ENCODE data around the gene PRMT2.

Gene PRMT2

GRCh38 chr21:46624050-46624449, 11.4 kb upstream of the PRMT2 start:
- Histone ChIP-seq H3F3A (ENCODE audit: insufficient read depth) (no peaks in the 10 kb centered on the region), H3K36me3 (ENCODE audit: low read length) (no peaks in the 10 kb centered on the region), H3K27ac (ENCODE audit: low read depth, low read length) (no peak overlapping the region), H3K27me3 (ENCODE audit: low read length) (no peaks in the 10 kb centered on the region), H3K4me3 (ENCODE audit: insufficient read depth, low read length, poor library complexity, severe bottlenecking) (no peak overlapping the region), H4K20me1 (ENCODE audit: low read depth, low read length) (no peaks in the 10 kb centered on the region), H3K9me3 (ENCODE audit: insufficient read depth, low read length) (peaks cover 12% of the 10 kb centered on the region; the same call in 1 of the 2 replicates), H3K4me2 (ENCODE audit: low read depth, low read length, poor library complexity, severe bottlenecking) (no peak overlapping the region), H2AFZ (ENCODE audit: low read depth, low read length, severe bottlenecking) (no peak overlapping the region), H3K9ac (ENCODE audit: low read length) (no peak overlapping the region), H3K9me2 (replicated peaks; ENCODE audit: insufficient read depth, low read length) (no peaks in the 10 kb centered on the region), H3K79me2 (ENCODE audit: insufficient read depth, low read length) (no peaks in the 10 kb centered on the region)
- TF ChIP-seq CTCF (IDR thresholded peaks at IDR 0.05; ENCODE audit: insufficient read depth, low read length, poor library complexity, severe bottlenecking) (no peak), EZH2phosphoT487 (conservative IDR thresholded peaks at IDR 0.05; ENCODE audit: low read length) (no peak)

- H4K20me1 ChIP-seq (ENCODE audit: low read depth, low read length) = no peaks in the 10 kb centered on the region
- H2AFZ ChIP-seq (ENCODE audit: low read depth, low read length, severe bottlenecking) = no peak overlapping the region
- H3F3A ChIP-seq (ENCODE audit: insufficient read depth) = no peaks in the 10 kb centered on the region
- no peaks in the 10 kb centered on the region for H3K36me3 ChIP-seq (ENCODE audit: low read length)
- H3K4me3 ChIP-seq (ENCODE audit: insufficient read depth, low read length, poor library complexity, severe bottlenecking) = no peak overlapping the region
- H3K4me2 ChIP-seq (ENCODE audit: low read depth, low read length, poor library complexity, severe bottlenecking) = no peak overlapping the region
- TF ChIP-seq CTCF (IDR thresholded peaks at IDR 0.05; ENCODE audit: insufficient read depth, low read length, poor library complexity, severe bottlenecking) (no peak), EZH2phosphoT487 (conservative IDR thresholded peaks at IDR 0.05; ENCODE audit: low read length) (no peak)
- H3K79me2 ChIP-seq (ENCODE audit: insufficient read depth, low read length) = no peaks in the 10 kb centered on the region
- H3K9me3 ChIP-seq (ENCODE audit: insufficient read depth, low read length) = peaks cover 12% of the 10 kb centered on the region; the same call in 1 of the 2 replicates
- H3K9me2 ChIP-seq (replicated peaks; ENCODE audit: insufficient read depth, low read length) = no peaks in the 10 kb centered on the region
- no peaks in the 10 kb centered on the region for H3K27me3 ChIP-seq (ENCODE audit: low read length)
- H3K27ac ChIP-seq (ENCODE audit: low read depth, low read length) = no peak overlapping the region
- H3K9ac ChIP-seq (ENCODE audit: low read length) = no peak overlapping the region
These were observed 9.7 kb upstream of the PRMT2 start for GRCh38 chr21:46625759-46626158.

- H4K20me1 ChIP-seq (ENCODE audit: low read depth, low read length) = no peaks in the 10 kb centered on the region
- no peaks in the 10 kb centered on the region for H3K9me2 ChIP-seq (replicated peaks; ENCODE audit: insufficient read depth, low read length)
- H3K4me3 ChIP-seq (ENCODE audit: insufficient read depth, low read length, poor library complexity, severe bottlenecking) = no peak overlapping the region
- H3F3A ChIP-seq (ENCODE audit: insufficient read depth) = no peaks in the 10 kb centered on the region
- no peak overlapping the region for H3K9ac ChIP-seq (ENCODE audit: low read length)
- H3K4me2 ChIP-seq (ENCODE audit: low read depth, low read length, poor library complexity, severe bottlenecking) = no peak overlapping the region
- H3K27me3 ChIP-seq (ENCODE audit: low read length) = no peaks in the 10 kb centered on the region
- no peak for TF ChIP-seq CTCF (IDR thresholded peaks at IDR 0.05; ENCODE audit: insufficient read depth, low read length, poor library complexity, severe bottlenecking)
- no peak for TF ChIP-seq EZH2phosphoT487 (conservative IDR thresholded peaks at IDR 0.05; ENCODE audit: low read length)
- no peaks in the 10 kb centered on the region for H3K79me2 ChIP-seq (ENCODE audit: insufficient read depth, low read length)
- no peak overlapping the region for H3K27ac ChIP-seq (ENCODE audit: low read depth, low read length)
- peaks cover 12% of the 10 kb centered on the region; the same call in 1 of the 2 replicates for H3K9me3 ChIP-seq (ENCODE audit: insufficient read depth, low read length)
- no peaks in the 10 kb centered on the region for H3K36me3 ChIP-seq (ENCODE audit: low read length)
- H2AFZ ChIP-seq (ENCODE audit: low read depth, low read length, severe bottlenecking) = no peak overlapping the region
These were observed 8.9 kb upstream of the PRMT2 start for GRCh38 chr21:46626536-46626935.

Measured in SU-DHL-6 (cell line).